D721Med (cell line): Measurements from ENCODE around the gene OOSP2.

Source experiments
- DNase-seq: peaks from one replicate; pipeline ENCODE4 v3.0.0; 2011; ENCODE audit warnings: low spot score; ENCODE audit not compliant: insufficient read length
- FAIRE-seq: peaks from 2 replicates; lab custom pipeline; 2011; peaks lifted over from hg19 to GRCh38; lab: Jason Lieb, UNC
- TF ChIP-seq, protein P1 (sequence below): IDR thresholded peaks from 2 replicates; pipeline ENCODE4 v1.5.1; 2012; ENCODE audit warnings: mild to moderate bottlenecking, control low read depth; ENCODE audit not compliant: insufficient read depth; ENCODE audit errors: missing control alignments

The OOSP2 gene

GRCh38 chr11:60097189-60097588 is 57.0 kb downstream of the OOSP2 start:
- TF ChIP-seq, protein P1, sequence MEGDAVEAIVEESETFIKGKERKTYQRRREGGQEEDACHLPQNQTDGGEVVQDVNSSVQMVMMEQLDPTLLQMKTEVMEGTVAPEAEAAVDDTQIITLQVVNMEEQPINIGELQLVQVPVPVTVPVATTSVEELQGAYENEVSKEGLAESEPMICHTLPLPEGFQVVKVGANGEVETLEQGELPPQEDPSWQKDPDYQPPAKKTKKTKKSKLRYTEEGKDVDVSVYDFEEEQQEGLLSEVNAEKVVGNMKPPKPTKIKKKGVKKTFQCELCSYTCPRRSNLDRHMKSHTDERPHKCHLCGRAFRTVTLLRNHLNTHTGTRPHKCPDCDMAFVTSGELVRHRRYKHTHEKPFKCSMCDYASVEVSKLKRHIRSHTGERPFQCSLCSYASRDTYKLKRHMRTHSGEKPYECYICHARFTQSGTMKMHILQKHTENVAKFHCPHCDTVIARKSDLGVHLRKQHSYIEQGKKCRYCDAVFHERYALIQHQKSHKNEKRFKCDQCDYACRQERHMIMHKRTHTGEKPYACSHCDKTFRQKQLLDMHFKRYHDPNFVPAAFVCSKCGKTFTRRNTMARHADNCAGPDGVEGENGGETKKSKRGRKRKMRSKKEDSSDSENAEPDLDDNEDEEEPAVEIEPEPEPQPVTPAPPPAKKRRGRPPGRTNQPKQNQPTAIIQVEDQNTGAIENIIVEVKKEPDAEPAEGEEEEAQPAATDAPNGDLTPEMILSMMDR = no peak
- FAIRE-seq = no peak
- no peak for DNase-seq
